Measurements from ENCODE around the gene IZUMO1. TPM values are rescaled to one million over a fixed set of nuclear protein-coding genes. Genes with fewer than 3 reads are reported as not detected.

Gene IZUMO1
- total RNA-seq, 1 experiment from 2014 or later, result not detected

DNA sequence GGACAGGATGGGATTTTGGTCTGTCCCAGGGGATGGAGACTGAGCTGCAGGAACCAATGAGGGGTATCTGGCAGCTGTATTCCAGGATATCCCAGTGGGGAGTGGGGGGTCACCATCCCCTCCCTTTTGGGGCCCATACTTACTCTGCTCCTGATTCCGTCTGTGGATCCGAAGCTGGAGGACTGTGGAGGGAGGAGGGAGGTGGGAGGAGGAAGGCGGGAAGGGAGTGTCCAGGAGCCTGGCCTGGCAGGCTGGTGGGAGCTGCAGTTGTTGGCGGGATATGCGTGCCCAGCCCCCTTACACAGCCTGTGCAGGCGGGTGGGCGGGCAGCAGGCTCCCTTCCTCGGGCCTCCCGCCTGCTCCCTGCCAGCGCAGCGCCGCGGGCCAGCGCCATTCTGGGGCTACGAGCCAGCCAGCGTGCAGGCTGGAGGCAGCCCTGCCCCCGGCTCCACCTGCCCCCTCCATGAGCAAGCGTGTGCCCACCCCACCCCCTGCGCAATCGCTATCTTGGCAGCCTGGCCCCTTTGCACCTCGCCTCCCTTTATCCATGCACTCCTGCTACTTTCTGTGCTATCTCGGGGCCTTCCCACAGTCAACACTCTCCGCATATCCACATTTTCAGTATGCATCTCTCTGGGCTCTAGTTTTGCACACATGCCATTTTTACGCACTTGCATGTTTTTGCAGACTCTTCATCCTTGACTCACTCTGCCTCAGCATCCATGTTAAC, 30.0 kb downstream of the IZUMO1 start:
- no peaks in the 10 kb centered on the region for H3K36me3 ChIP-seq (ENCODE audit: insufficient read depth, low read length, poor library complexity, severe bottlenecking)
- ChIA-PET POLR2A (ENCODE audit: low non-redundant PET) (interaction anchor here (0.5 kb wide), 1 partner anchor 33 kb away, joined by 3 read pairs; no protein-coding TSS in a partner anchor), CTCF (interaction anchor here (1.0 to 1.1 kb wide), 2 partner anchors 9 to 22 kb away, joined by 3 read pairs; no protein-coding TSS in a partner anchor)
- no TSS peak for BruUV-seq (replicated peaks)
- intact Hi-C loops (cut with micrococcal nuclease; ENCODE audit: unreplicated experiment), result no loop called here
- H3K4me3 ChIP-seq (ENCODE audit: low read depth, low read length, poor library complexity, severe bottlenecking), result peak overlapping the region; percentile 66
- H3K4me1 ChIP-seq (ENCODE audit: insufficient read depth, low read length, poor library complexity, severe bottlenecking), result peaks cover 40% of the 10 kb centered on the region
- no peaks in the 10 kb centered on the region for H3K9me3 ChIP-seq (ENCODE audit: low read depth, low read length, poor library complexity, severe bottlenecking)
- DNase-seq (ENCODE audit: low spot score), result peak; percentile 89
- peak overlapping the region; percentile 88 for H3K27ac ChIP-seq (ENCODE audit: low read depth, low read length, poor library complexity, severe bottlenecking)
- no peak for TF ChIP-seq EZH2 (IDR thresholded peaks at IDR 0.05; ENCODE audit: borderline replicate concordance, low read depth, low read length, poor library complexity, severe bottlenecking)
- TF ChIP-seq, protein P1, sequence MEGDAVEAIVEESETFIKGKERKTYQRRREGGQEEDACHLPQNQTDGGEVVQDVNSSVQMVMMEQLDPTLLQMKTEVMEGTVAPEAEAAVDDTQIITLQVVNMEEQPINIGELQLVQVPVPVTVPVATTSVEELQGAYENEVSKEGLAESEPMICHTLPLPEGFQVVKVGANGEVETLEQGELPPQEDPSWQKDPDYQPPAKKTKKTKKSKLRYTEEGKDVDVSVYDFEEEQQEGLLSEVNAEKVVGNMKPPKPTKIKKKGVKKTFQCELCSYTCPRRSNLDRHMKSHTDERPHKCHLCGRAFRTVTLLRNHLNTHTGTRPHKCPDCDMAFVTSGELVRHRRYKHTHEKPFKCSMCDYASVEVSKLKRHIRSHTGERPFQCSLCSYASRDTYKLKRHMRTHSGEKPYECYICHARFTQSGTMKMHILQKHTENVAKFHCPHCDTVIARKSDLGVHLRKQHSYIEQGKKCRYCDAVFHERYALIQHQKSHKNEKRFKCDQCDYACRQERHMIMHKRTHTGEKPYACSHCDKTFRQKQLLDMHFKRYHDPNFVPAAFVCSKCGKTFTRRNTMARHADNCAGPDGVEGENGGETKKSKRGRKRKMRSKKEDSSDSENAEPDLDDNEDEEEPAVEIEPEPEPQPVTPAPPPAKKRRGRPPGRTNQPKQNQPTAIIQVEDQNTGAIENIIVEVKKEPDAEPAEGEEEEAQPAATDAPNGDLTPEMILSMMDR (conservative IDR thresholded peaks at IDR 0.05; ENCODE audit: low read depth, low read length), result no peak
- H3K27me3 ChIP-seq (replicated peaks; ENCODE audit: insufficient read depth, low read depth, low read length, poor library complexity), result no peaks in the 10 kb centered on the region

DNA sequence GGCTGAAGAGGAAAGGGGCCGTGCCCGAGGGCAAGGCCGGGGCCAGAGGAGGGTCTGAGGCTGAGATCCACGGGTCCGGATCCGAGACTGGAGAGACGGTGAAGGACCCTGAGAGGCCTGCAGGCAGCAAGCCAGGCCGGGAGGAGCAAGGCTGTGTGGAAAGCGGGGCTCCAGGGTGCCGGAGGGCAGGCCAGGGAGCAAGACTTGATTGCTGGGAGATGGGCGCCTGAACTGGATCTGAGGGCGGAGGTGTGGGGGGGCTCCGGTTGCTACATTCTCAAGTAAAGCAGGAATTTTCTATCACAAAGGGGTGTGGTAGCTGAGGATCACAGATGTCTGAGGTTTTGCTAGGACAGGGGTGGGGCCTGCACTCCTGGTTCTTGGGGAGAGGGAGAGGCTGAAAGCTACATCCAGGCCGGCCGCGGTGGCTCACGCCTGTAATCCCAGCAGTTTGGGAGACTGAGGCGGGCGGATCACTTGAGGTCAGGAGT, 31.0 kb downstream of the IZUMO1 start:
- TF ChIP-seq, protein P1 (conservative IDR thresholded peaks at IDR 0.05; ENCODE audit: low read depth, low read length), result no peak
- no peak for TF ChIP-seq EZH2 (IDR thresholded peaks at IDR 0.05; ENCODE audit: borderline replicate concordance, low read depth, low read length, poor library complexity, severe bottlenecking)
- peak overlapping the region; percentile 66 for H3K4me3 ChIP-seq (ENCODE audit: low read depth, low read length, poor library complexity, severe bottlenecking)
- intact Hi-C loops (cut with micrococcal nuclease; ENCODE audit: unreplicated experiment), result no loop called here

GRCh38 chr19:48714759-48715675, 31.7 kb downstream of the IZUMO1 start:
- Histone ChIP-seq H3K27me3 (replicated peaks; ENCODE audit: insufficient read depth, low read depth, low read length, poor library complexity) (no peaks in the 10 kb centered on the region), H3K36me3 (ENCODE audit: insufficient read depth, low read length, poor library complexity, severe bottlenecking) (no peaks in the 10 kb centered on the region), H3K4me1 (ENCODE audit: insufficient read depth, low read length, poor library complexity, severe bottlenecking) (peaks cover 33% of the 10 kb centered on the region), H3K9me3 (ENCODE audit: low read depth, low read length, poor library complexity, severe bottlenecking) (no peaks in the 10 kb centered on the region), H3K27ac (ENCODE audit: low read depth, low read length, poor library complexity, severe bottlenecking) (peak overlapping the region; percentile 88), H3K4me3 (ENCODE audit: low read depth, low read length, poor library complexity, severe bottlenecking) (peak overlapping the region; percentile 66)
- DNase-seq (ENCODE audit: low spot score), result no peak
- TF ChIP-seq EZH2 (IDR thresholded peaks at IDR 0.05; ENCODE audit: borderline replicate concordance, low read depth, low read length, poor library complexity, severe bottlenecking), result no peak
- TF ChIP-seq, protein P1 (conservative IDR thresholded peaks at IDR 0.05; ENCODE audit: low read depth, low read length), result no peak
- POLR2A ChIA-PET (ENCODE audit: low non-redundant PET), result interaction anchor here (0.6 kb wide), 1 partner anchor 179 kb away, joined by 3 read pairs; no protein-coding TSS in a partner anchor
- BruUV-seq (replicated peaks), result no TSS peak
- intact Hi-C loops (cut with micrococcal nuclease; ENCODE audit: unreplicated experiment), result loop anchor here (5.0 kb wide), 1 partner anchor 68 kb away; the partner anchor contains the start of gene CA11
- CTCF ChIA-PET, result interaction anchor here (0.9 kb wide), 1 partner anchor 69 kb away, joined by 4 read pairs; the partner anchor contains the start of gene CA11

More for the DNA sequence above, 31.0 kb downstream of the IZUMO1 start:
- ChIA-PET CTCF (interaction anchor here (1.0 to 1.1 kb wide), 2 partner anchors 10 to 23 kb away, joined by 3 read pairs; no protein-coding TSS in a partner anchor), POLR2A (ENCODE audit: low non-redundant PET) (no interaction called here)
- Histone ChIP-seq H3K27ac (ENCODE audit: low read depth, low read length, poor library complexity, severe bottlenecking) (peak overlapping the region; percentile 88), H3K4me1 (ENCODE audit: insufficient read depth, low read length, poor library complexity, severe bottlenecking) (peaks cover 33% of the 10 kb centered on the region), H3K27me3 (replicated peaks; ENCODE audit: insufficient read depth, low read depth, low read length, poor library complexity) (no peaks in the 10 kb centered on the region), H3K9me3 (ENCODE audit: low read depth, low read length, poor library complexity, severe bottlenecking) (no peaks in the 10 kb centered on the region), H3K36me3 (ENCODE audit: insufficient read depth, low read length, poor library complexity, severe bottlenecking) (no peaks in the 10 kb centered on the region)
- no peak for DNase-seq (ENCODE audit: low spot score)
- no TSS peak for BruUV-seq (replicated peaks)
